Astrocyte of the spinal cord (primary cell): Measurements from ENCODE around the gene NUP98.

Experiments used
- DNase-seq: peaks from one replicate; pipeline ENCODE4 v3.0.0; 2011; ENCODE audit warnings: low read depth, low spot score
- H3K4me3 ChIP-seq: 2 replicates; pipeline ENCODE4 v1.5.1; 2011; ENCODE audit warnings: low read depth, mild to moderate bottlenecking, low read length, moderate library complexity
- CTCF ChIP-seq: IDR thresholded peaks from 2 replicates; pipeline ENCODE4 v1.5.1; 2012; ENCODE audit warnings: low read depth, mild to moderate bottlenecking, low read length, inconsistent platforms
- in situ Hi-C: cut with HindIII; loops from 2 replicates; pipeline ENCODE4 v1.10.0; 2017; ENCODE audit warnings: low sequenced_read_pairs

Gene NUP98

DNA sequence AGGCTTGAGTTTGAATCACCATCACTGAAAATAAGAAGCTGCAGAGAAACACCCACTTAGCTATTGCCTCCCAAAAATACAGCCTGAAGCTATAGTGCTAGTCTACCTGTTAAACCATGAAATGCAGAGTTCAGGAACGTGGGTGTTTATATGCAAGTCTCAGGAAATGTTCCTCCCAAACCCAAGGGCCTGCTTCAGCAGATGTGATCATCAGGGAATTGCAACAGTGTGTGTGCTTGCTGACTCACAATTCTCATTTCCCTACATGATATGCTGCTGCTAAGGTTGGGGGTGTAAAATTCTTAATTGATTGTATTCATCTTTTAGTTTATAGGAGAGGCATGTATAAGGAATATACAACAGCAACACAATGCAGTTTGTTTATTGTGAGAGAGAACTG, 49.6 kb downstream of the NUP98 start:
- in situ Hi-C loops: no loop called here
- peak; percentile 46 for DNase-seq
- H3K4me3 ChIP-seq: no peak overlapping the region
- TF ChIP-seq CTCF: no peak

DNA sequence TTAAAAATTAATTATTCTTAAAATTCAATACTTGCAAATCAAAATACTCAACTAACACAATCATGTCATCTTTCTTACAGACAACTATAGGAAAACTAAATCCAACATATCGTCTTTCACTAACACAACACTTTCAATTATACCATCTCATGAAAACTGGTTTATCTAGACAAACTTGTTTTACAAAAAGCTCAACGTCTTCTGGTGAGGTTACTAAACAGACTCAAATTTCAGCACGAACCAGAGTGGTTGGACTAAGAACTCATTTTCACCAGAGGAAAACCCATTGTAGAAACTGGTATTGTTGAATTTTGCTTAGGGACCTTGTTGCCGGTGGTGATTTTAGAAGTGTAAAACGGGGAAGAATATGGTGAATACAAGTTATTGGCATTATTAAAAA, 52.2 kb downstream of the NUP98 start:
- DNase-seq: no peak
- in situ Hi-C loops: no loop called here
- TF ChIP-seq CTCF: no peak
- H3K4me3 ChIP-seq: no peak overlapping the region

GRCh38 chr11:3738723-3739122, 58.6 kb downstream of the NUP98 start:
- DNase-seq: no peak
- in situ Hi-C loops: no loop called here
- no peak for TF ChIP-seq CTCF
- H3K4me3 ChIP-seq: no peak overlapping the region

DNA sequence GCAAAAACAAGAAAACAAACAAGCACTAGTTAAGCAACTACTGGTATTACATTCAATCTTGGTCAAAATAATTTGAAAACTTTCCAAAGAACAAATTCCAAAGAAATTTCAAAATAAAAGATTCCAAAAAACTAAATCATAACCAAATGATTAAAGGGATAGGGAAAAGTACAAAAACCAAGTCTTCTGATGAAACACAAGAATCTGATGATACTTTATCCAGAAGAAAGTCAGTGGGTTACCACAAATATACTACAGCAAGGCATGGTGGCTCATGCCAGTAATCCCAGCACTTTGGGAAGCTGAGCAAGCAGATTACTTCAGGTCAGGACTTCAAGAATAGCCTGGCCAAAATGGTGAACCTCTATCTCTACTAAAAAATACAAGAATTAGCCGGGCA, 59.1 kb downstream of the NUP98 start:
- DNase-seq: no peak
- in situ Hi-C loops: no loop called here
- TF ChIP-seq CTCF: no peak
- H3K4me3 ChIP-seq: no peak overlapping the region

DNA sequence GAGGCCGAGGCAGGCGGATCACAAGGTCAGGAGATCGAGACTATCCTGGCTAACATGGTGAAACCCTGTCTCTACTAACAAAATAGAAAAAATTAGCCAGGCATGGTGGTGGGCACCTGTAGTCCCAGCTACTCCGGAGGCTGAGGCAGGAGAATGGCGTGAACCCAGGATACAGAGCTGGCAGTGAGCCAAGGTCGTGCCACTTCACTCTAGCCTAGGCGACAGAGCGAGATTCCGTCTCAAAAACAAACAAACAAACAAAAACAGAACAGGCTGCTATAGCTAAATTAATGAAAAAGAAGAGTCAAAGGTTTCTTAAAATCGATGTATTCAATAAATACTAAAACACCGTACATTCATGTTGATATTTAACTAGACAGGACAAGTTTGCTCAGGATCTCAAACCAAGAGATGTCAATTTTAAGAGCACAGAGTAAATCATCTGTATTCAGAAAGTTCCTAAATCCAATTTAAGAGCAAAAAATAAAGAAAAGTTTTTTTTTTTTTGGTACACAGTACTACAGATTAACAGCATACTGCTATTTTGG, 59.9 kb downstream of the NUP98 start:
- no peak overlapping the region for H3K4me3 ChIP-seq
- in situ Hi-C loops: no loop called here
- no peak for TF ChIP-seq CTCF
- no peak for DNase-seq

- H3K4me3 ChIP-seq: no peak overlapping the region
- no peak for TF ChIP-seq CTCF
- in situ Hi-C loops: no loop called here
Observed at GRCh38 chr11:3736816-3737215, 60.5 kb downstream of the NUP98 start.

DNA sequence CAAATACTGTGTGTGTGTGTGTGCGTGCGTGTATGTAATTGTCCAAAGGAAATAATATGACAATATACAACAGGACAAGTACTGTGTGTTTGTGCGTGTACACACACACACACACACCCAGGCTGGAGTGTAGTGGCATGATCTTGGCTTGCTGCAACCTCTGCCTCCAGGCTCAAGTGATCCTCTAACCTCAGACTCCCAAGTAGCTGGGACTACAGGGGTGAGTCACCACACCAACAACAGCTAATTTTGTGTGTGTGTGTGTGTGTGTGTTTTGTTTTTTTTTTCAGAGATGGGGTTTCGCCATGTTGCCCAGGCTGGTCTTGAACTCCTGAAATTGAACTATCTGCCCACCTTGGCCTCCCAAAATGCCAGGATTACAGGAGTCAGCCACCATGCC, 61.5 kb downstream of the NUP98 start:
- no peak for TF ChIP-seq CTCF
- in situ Hi-C loops: no loop called here

More at GRCh38 chr11:3736816-3737215, 60.5 kb downstream of the NUP98 start:
- no peak for DNase-seq

More for the DNA sequence above, 61.5 kb downstream of the NUP98 start:
- no peak overlapping the region for H3K4me3 ChIP-seq
- peak; percentile 9 for DNase-seq
